NT2/D1 (cell line): ENCODE results near the gene TUBGCP6.

Experiments used
- DNase-seq: peaks from one replicate; pipeline ENCODE4 v3.0.0-alpha.2; 2011; ENCODE audit warnings: low read depth, low spot score
- H3K27me3 ChIP-seq: 2 replicates; pipeline ENCODE4 v1.6.0; 2011; ENCODE audit warnings: mild to moderate bottlenecking; ENCODE audit not compliant: insufficient read length, insufficient read depth
- H3K36me3 ChIP-seq: 2 replicates; pipeline ENCODE4 v1.6.1; 2011; ENCODE audit warnings: mild to moderate bottlenecking, low read length, mixed read lengths; ENCODE audit not compliant: insufficient read depth, insufficient read length
- H3K4me1 ChIP-seq: 2 replicates; pipeline ENCODE4 v1.5.1; 2011; ENCODE audit not compliant: insufficient read depth, insufficient read length
- H3K4me3 ChIP-seq: 2 replicates; pipeline ENCODE4 v1.5.1; 2011; ENCODE audit warnings: low read depth; ENCODE audit not compliant: insufficient read length
- H3K9ac ChIP-seq: 2 replicates; pipeline ENCODE4 v1.6.0; 2011; ENCODE audit warnings: low read depth; ENCODE audit not compliant: insufficient read length
- H3K9me3 ChIP-seq: 2 replicates; pipeline ENCODE4 v1.5.1; 2011; ENCODE audit warnings: mild to moderate bottlenecking, low read length; ENCODE audit not compliant: insufficient read depth
- SUZ12 ChIP-seq: IDR thresholded peaks from 2 replicates; pipeline ENCODE4 v1.6.1; 2011; ENCODE audit not compliant: insufficient read length, insufficient read depth; ENCODE audit errors: extremely low read depth
- YY1 ChIP-seq: IDR thresholded peaks from 2 replicates; pipeline ENCODE4 v1.6.1; 2011; ENCODE audit not compliant: insufficient read length, insufficient read depth
- ZNF274 ChIP-seq: IDR thresholded peaks from 2 replicates; pipeline ENCODE4 v1.6.1; 2011; ENCODE audit warnings: mild to moderate bottlenecking, low read depth, low read length

TUBGCP6 gene

GRCh38 chr22:50261615-50262459 lies 17.0 kb upstream of the TUBGCP6 start, which contains the start of gene MAPK12:
Gene MAPK12, minus strand, starts transcription at chr22:50261683. Its CDS starts 174 bp downstream, at chr22:50261509.
- peaks cover 4% of the 10 kb centered on the region for H3K27me3 ChIP-seq
- H3K36me3 ChIP-seq, result no peaks in the 10 kb centered on the region
- TF ChIP-seq ZNF274, result no peak
- TF ChIP-seq SUZ12, result no peak
- no peak for TF ChIP-seq YY1
- peak within 1 kb of the TSS; percentile 80 for H3K9ac ChIP-seq
- H3K4me1 ChIP-seq, result peaks cover 19% of the 10 kb centered on the region
- H3K9me3 ChIP-seq, result no peaks in the 10 kb centered on the region; the same call in 1 of the 2 replicates
- no peak for DNase-seq
- H3K4me3 ChIP-seq, result peak within 1 kb of the TSS; percentile 56

- no peaks in the 10 kb centered on the region for H3K9me3 ChIP-seq
- peak overlapping the region; percentile 80 for H3K9ac ChIP-seq
- H3K4me1 ChIP-seq, result peaks cover 19% of the 10 kb centered on the region
- H3K27me3 ChIP-seq, result peaks cover 4% of the 10 kb centered on the region
- peak overlapping the region; percentile 56 for H3K4me3 ChIP-seq
- peaks cover 5% of the 10 kb centered on the region for H3K36me3 ChIP-seq
- TF ChIP-seq YY1 (no peak), SUZ12 (no peak), ZNF274 (no peak)
- no peak for DNase-seq
Observed at GRCh38 chr22:50260801-50261614, 16.2 kb upstream of the TUBGCP6 start.

- H3K9ac ChIP-seq, result peak overlapping the region; percentile 80
- peaks cover 19% of the 10 kb centered on the region for H3K4me1 ChIP-seq
- no peak for DNase-seq
- peak overlapping the region; percentile 56 for H3K4me3 ChIP-seq
- H3K9me3 ChIP-seq, result no peaks in the 10 kb centered on the region
- no peak for TF ChIP-seq SUZ12
- no peak for TF ChIP-seq ZNF274
- no peak for TF ChIP-seq YY1
- peaks cover 2% of the 10 kb centered on the region for H3K27me3 ChIP-seq
- H3K36me3 ChIP-seq, result peaks cover 5% of the 10 kb centered on the region
Observed at GRCh38 chr22:50260434-50260800, 15.6 kb upstream of the TUBGCP6 start.

GRCh38 chr22:50259302-50259701 lies 14.5 kb upstream of the TUBGCP6 start:
- Histone ChIP-seq H3K9me3 (no peaks in the 10 kb centered on the region), H3K4me1 (peaks cover 19% of the 10 kb centered on the region), H3K27me3 (no peaks in the 10 kb centered on the region), H3K4me3 (no peak overlapping the region), H3K9ac (no peak overlapping the region), H3K36me3 (peaks cover 5% of the 10 kb centered on the region)
- no peak for TF ChIP-seq YY1
- no peak for TF ChIP-seq SUZ12
- no peak for DNase-seq

GRCh38 chr22:50258361-50259292 lies 13.8 kb upstream of the TUBGCP6 start:
- Histone ChIP-seq H3K9me3 (no peaks in the 10 kb centered on the region), H3K4me3 (no peak overlapping the region), H3K36me3 (peaks cover 10% of the 10 kb centered on the region), H3K9ac (peak overlapping the region; percentile 17), H3K4me1 (peaks cover 19% of the 10 kb centered on the region), H3K27me3 (no peaks in the 10 kb centered on the region)
- no peak for TF ChIP-seq YY1
- TF ChIP-seq SUZ12, result no peak
- TF ChIP-seq ZNF274, result no peak
- no peak for DNase-seq

- Histone ChIP-seq H3K9ac (no peak overlapping the region), H3K4me1 (peaks cover 13% of the 10 kb centered on the region), H3K36me3 (peaks cover 15% of the 10 kb centered on the region), H3K27me3 (no peaks in the 10 kb centered on the region), H3K9me3 (no peaks in the 10 kb centered on the region), H3K4me3 (no peak overlapping the region)
- no peak for DNase-seq
- TF ChIP-seq YY1, result no peak
- no peak for TF ChIP-seq ZNF274
- no peak for TF ChIP-seq SUZ12
Observed at GRCh38 chr22:50257451-50258360, 12.9 kb upstream of the TUBGCP6 start.
